ENCODE results near the gene CEACAM1.

DNA sequence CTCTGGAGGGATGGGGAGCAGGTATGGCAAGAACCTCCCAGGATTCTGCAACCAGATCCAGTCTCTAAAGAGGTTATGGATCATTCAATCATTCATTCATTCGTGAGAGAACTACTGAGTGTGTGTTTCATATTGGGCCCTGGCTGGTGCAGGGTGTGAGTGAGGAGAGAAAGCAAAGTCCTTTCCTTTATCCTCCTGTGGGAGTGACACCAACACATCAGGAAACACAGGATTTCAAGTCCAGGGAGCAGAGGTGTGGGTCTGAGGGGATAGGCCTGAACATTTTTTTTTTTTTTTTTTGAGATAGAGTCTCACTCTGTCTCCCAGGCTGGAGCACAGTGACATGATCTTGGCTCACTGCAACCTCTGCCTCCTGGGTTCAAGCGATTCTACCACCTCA lies 3.3 kb downstream of the CEACAM1 start:
- TF ChIP-seq, protein P1, sequence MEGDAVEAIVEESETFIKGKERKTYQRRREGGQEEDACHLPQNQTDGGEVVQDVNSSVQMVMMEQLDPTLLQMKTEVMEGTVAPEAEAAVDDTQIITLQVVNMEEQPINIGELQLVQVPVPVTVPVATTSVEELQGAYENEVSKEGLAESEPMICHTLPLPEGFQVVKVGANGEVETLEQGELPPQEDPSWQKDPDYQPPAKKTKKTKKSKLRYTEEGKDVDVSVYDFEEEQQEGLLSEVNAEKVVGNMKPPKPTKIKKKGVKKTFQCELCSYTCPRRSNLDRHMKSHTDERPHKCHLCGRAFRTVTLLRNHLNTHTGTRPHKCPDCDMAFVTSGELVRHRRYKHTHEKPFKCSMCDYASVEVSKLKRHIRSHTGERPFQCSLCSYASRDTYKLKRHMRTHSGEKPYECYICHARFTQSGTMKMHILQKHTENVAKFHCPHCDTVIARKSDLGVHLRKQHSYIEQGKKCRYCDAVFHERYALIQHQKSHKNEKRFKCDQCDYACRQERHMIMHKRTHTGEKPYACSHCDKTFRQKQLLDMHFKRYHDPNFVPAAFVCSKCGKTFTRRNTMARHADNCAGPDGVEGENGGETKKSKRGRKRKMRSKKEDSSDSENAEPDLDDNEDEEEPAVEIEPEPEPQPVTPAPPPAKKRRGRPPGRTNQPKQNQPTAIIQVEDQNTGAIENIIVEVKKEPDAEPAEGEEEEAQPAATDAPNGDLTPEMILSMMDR (conservative IDR thresholded peaks at IDR 0.05; ENCODE audit: low read length), result no peak
- no peak for TF ChIP-seq EZH2phosphoT487 (IDR thresholded peaks at IDR 0.05; ENCODE audit: borderline replicate concordance)
